Endothelial cell of umbilical vein (primary cell): ENCODE measurements around the gene IRF2. TPM values are rescaled to one million over a fixed set of nuclear protein-coding genes. Genes with fewer than 3 reads are reported as not detected.

ENCODE experiments used
- BruUV-seq: library from RNA; stranded (reverse); fragments of 400-500 nt; replicated peaks from 2 replicates; lab custom pipeline; 2021; lab: Mats Ljungman, UMichigan
- CTCF ChIA-PET: fragments of 300-600, 350-600 bp; sonication (Branson Sonifier 250); formaldehyde crosslinking; loops from one replicate; lab custom pipeline; 2021; ENCODE audit warnings: antibody characterized with exemption, inconsistent platforms; lab: Charles Lee
- POLR2A ChIA-PET: fragments of 300-600, 350-600 bp; sonication (Branson Sonifier 250); formaldehyde crosslinking; loops from one replicate; lab custom pipeline; 2021; ENCODE audit warnings: antibody characterized with exemption, inconsistent platforms; lab: Charles Lee
- DNase-seq: peaks from one replicate; pipeline ENCODE4 v3.0.0-alpha.2; 2011; ENCODE audit warnings: low read depth, low spot score
- FAIRE-seq: peaks from 2 replicates; lab custom pipeline; 2011; peaks lifted over from hg19 to GRCh38; lab: Jason Lieb, UNC
- H2AFZ ChIP-seq: 2 replicates; pipeline ENCODE4 v1.6.0; 2012; ENCODE audit warnings: low read depth, low read length, control low read depth, inconsistent platforms
- H3K27ac ChIP-seq: 2 replicates; pipeline ENCODE4 v1.5.1; 2011; ENCODE audit warnings: low read depth, mild to moderate bottlenecking, control low read depth, low read length, moderate library complexity; ENCODE audit not compliant: insufficient read depth
- H3K27me3 ChIP-seq, 2 experiments: 2 replicates each; pipeline versions ENCODE4 v1.6.0 to v1.6.1; 2011; ENCODE audit warnings: low read length in 2 of 2, mixed read lengths in 1 of 2; ENCODE audit not compliant: control insufficient read depth in 2 of 2, insufficient read depth in 2 of 2
- H3K36me3 ChIP-seq, 2 experiments: 2 replicates in 1 of 2; 3 replicates in 1 of 2; pipeline ENCODE4 v1.5.1; 2011; ENCODE audit warnings: low read length in 2 of 2, mild to moderate bottlenecking in 1 of 2, moderate library complexity in 1 of 2; ENCODE audit not compliant: control insufficient read depth in 2 of 2, insufficient read depth in 2 of 2; ENCODE audit errors: extremely low read depth in 1 of 2
- H3K4me1 ChIP-seq: 3 replicates; pipeline ENCODE4 v1.5.1; 2011; ENCODE audit warnings: mild to moderate bottlenecking, low read length; ENCODE audit not compliant: control insufficient read depth, insufficient read depth; ENCODE audit errors: extremely low read depth
- H3K4me2 ChIP-seq: 2 replicates; pipeline ENCODE4 v1.6.1; 2011; ENCODE audit warnings: low read length, control low read depth, mixed read lengths; ENCODE audit not compliant: insufficient read depth
- H3K4me3 ChIP-seq, 3 experiments: fragments of 200-600 bp in 1 of 3; sonication (generic), shearing (Covaris generic) in 1 of 3; replicated peaks in 1 of 3; 2 replicates each; pipeline ENCODE4 v1.5.1; 2011 to 2016; ENCODE audit warnings: control low read depth in 3 of 3, low read length in 3 of 3, mild to moderate bottlenecking in 2 of 3, inconsistent platforms in 1 of 3, low read depth in 1 of 3, moderate library complexity in 1 of 3; ENCODE audit not compliant: insufficient read depth in 1 of 3
- H3K79me2 ChIP-seq: 2 replicates; pipeline ENCODE4 v1.6.0; 2012; ENCODE audit warnings: low read length, inconsistent platforms; ENCODE audit not compliant: control insufficient read depth, insufficient read depth
- H3K9ac ChIP-seq: replicated peaks from 2 replicates; pipeline ENCODE3; 2011; ENCODE audit warnings: low read length, control low read depth; ENCODE audit not compliant: insufficient read depth; ENCODE audit errors: extremely low read depth
- H3K9me1 ChIP-seq: replicated peaks from 3 replicates; pipeline ENCODE4 v1.6.0; 2011; ENCODE audit warnings: mild to moderate bottlenecking, low read length; ENCODE audit not compliant: control insufficient read depth, insufficient read depth; ENCODE audit errors: extremely low read depth
- H3K9me3 ChIP-seq: replicated peaks from 2 replicates; pipeline ENCODE4 v1.5.1; 2012; ENCODE audit warnings: low read length, inconsistent platforms; ENCODE audit not compliant: control insufficient read depth, insufficient read depth
- H4K20me1 ChIP-seq: replicated peaks from 2 replicates; pipeline ENCODE3; 2011; ENCODE audit warnings: mild to moderate bottlenecking, low read length; ENCODE audit not compliant: control insufficient read depth, insufficient read depth; ENCODE audit errors: extremely low read depth
- POLR2AphosphoS5 ChIP-seq: IDR thresholded peaks from 2 replicates; pipeline ENCODE4 v1.6.1; 2012; ENCODE audit warnings: low read depth, mild to moderate bottlenecking, control low read depth, low read length, moderate library complexity; ENCODE audit not compliant: insufficient read depth
- dilution Hi-C: fragments of 300-500 bp; cut with MboI; formaldehyde crosslinking; loops from one replicate; pipeline ENCODE4 v1.15.0; 2019; ENCODE audit warnings: low sequenced_read_pairs; ENCODE audit not compliant: extremely low pct_ligation_motif_present
- intact Hi-C: fragments of 100-400 bp; cut with micrococcal nuclease; formaldehyde crosslinking; loops from one replicate; pipeline ENCODE4 v1.10.0; 2022
- polyA plus RNA-seq, 4 experiments: library from polyadenylated mRNA; depleted of rRNA in 3 of 4; stranded (reverse) in 3 of 4; unstranded in 1 of 4; fragments of >200 nt; gene quantifications; 2 replicates each; pipeline versions ENCODE4 v1.2.1 to v1.2.3, GENCODE V29; 2011 to 2012; ENCODE audit warnings: missing spikeins in 1 of 4
- total RNA-seq: library from RNA; stranded (reverse); gene quantifications from 2 replicates; pipeline ENCODE4 v1.2.3, GENCODE V29; 2021
- TF ChIP-seq, protein P1 (sequence below), 2 donors: IDR thresholded peaks; 1 replicate in 1 of 2; 2 replicates in 1 of 2; pipeline ENCODE4 v1.5.1; 2011; ENCODE audit warnings: low read length in 2 of 2, mild to moderate bottlenecking in 2 of 2, moderate library complexity in 2 of 2, control low read depth in 1 of 2, inconsistent platforms in 1 of 2, low read depth in 1 of 2; ENCODE audit not compliant: insufficient read depth in 1 of 2; ENCODE audit errors: extremely low read depth in 1 of 2

Gene IRF2
- total and polyA plus RNA-seq, 2 donors (not counting 3 experiments of a cell fraction or from before 2014, with no cell fraction given): 26.9 to 27.6 TPM

GRCh38 chr4:184473499-184474262 is 669 bp downstream of the IRF2 start:
- H3K4me1 ChIP-seq: peaks cover 26% of the 10 kb centered on the region
- no peaks in the 10 kb centered on the region for H3K27me3 ChIP-seq
- no peaks in the 10 kb centered on the region for H3K9me1 ChIP-seq
- peaks cover 54% of the 10 kb centered on the region for H3K79me2 ChIP-seq
- peak overlapping the region; percentile 41 for H2AFZ ChIP-seq
- H3K9me3 ChIP-seq: no peaks in the 10 kb centered on the region
- FAIRE-seq (no peak), DNase-seq (no peak)
- H3K36me3 ChIP-seq: no peaks in the 10 kb centered on the region
- peak overlapping the region; percentile 81 for H3K27ac ChIP-seq
- BruUV-seq: no TSS peak
- H3K4me2 ChIP-seq: peak overlapping the region; percentile 90
- CTCF ChIA-PET: interaction anchor here (0.6 to 2.9 kb wide), 12 partner anchors 10 to 261 kb away, joined by 3 to 40 read pairs (median 5); partner anchors contain the start of gene CENPU
- intact Hi-C loops: loop anchor here (1.0 to 10.0 kb wide), 12 partner anchors 64 to 351 kb away; partner anchors contain the start of genes ACSL1, CASP3, CENPU and PRIMPOL
- POLR2A ChIA-PET: interaction anchor here (0.6 to 1.6 kb wide), 8 partner anchors 10 to 209 kb away, joined by 3 to 10 read pairs (median 4); partner anchors contain the start of genes CASP3 and PRIMPOL
- peak overlapping the region; percentile 86 to 98 (median 96) for H3K4me3 ChIP-seq
- H4K20me1 ChIP-seq: no peaks in the 10 kb centered on the region
- TF ChIP-seq POLR2AphosphoS5: no peak
- TF ChIP-seq, protein P1, sequence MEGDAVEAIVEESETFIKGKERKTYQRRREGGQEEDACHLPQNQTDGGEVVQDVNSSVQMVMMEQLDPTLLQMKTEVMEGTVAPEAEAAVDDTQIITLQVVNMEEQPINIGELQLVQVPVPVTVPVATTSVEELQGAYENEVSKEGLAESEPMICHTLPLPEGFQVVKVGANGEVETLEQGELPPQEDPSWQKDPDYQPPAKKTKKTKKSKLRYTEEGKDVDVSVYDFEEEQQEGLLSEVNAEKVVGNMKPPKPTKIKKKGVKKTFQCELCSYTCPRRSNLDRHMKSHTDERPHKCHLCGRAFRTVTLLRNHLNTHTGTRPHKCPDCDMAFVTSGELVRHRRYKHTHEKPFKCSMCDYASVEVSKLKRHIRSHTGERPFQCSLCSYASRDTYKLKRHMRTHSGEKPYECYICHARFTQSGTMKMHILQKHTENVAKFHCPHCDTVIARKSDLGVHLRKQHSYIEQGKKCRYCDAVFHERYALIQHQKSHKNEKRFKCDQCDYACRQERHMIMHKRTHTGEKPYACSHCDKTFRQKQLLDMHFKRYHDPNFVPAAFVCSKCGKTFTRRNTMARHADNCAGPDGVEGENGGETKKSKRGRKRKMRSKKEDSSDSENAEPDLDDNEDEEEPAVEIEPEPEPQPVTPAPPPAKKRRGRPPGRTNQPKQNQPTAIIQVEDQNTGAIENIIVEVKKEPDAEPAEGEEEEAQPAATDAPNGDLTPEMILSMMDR (IDR thresholded peaks at IDR 0.05; ENCODE audit: extremely low read depth in 1 of 2, insufficient read depth in 1 of 2, low read depth in 1 of 2, low read length in 2 of 2): no peak
- peak overlapping the region; percentile 85 for H3K9ac ChIP-seq
- dilution Hi-C loops: no loop called here
